Measurements from ENCODE around the gene NUAK1.

- TF ChIP-seq POLR2AphosphoS5 (IDR thresholded peaks at IDR 0.05): no peak
- no peak for TF ChIP-seq CTCF (IDR thresholded peaks at IDR 0.05)
- no peak for TF ChIP-seq POLR2A (IDR thresholded peaks at IDR 0.05)
- no peak for TF ChIP-seq EP300 (IDR thresholded peaks at IDR 0.05)
Observed at GRCh38 chr12:106152334-106152733, 13.6 kb upstream of the NUAK1 start.
